Astrocyte of the spinal cord (primary cell): ENCODE results near the gene MS4A4E.

Source experiments
- DNase-seq: peaks from one replicate; pipeline ENCODE4 v3.0.0; 2011; ENCODE audit warnings: low read depth, low spot score
- H3K4me3 ChIP-seq: 2 replicates; pipeline ENCODE4 v1.5.1; 2011; ENCODE audit warnings: low read depth, mild to moderate bottlenecking, low read length, moderate library complexity
- CTCF ChIP-seq: IDR thresholded peaks from 2 replicates; pipeline ENCODE4 v1.5.1; 2012; ENCODE audit warnings: low read depth, mild to moderate bottlenecking, low read length, inconsistent platforms
- in situ Hi-C: cut with HindIII; loops from 2 replicates; pipeline ENCODE4 v1.10.0; 2017; ENCODE audit warnings: low sequenced_read_pairs

The MS4A4E gene

DNA sequence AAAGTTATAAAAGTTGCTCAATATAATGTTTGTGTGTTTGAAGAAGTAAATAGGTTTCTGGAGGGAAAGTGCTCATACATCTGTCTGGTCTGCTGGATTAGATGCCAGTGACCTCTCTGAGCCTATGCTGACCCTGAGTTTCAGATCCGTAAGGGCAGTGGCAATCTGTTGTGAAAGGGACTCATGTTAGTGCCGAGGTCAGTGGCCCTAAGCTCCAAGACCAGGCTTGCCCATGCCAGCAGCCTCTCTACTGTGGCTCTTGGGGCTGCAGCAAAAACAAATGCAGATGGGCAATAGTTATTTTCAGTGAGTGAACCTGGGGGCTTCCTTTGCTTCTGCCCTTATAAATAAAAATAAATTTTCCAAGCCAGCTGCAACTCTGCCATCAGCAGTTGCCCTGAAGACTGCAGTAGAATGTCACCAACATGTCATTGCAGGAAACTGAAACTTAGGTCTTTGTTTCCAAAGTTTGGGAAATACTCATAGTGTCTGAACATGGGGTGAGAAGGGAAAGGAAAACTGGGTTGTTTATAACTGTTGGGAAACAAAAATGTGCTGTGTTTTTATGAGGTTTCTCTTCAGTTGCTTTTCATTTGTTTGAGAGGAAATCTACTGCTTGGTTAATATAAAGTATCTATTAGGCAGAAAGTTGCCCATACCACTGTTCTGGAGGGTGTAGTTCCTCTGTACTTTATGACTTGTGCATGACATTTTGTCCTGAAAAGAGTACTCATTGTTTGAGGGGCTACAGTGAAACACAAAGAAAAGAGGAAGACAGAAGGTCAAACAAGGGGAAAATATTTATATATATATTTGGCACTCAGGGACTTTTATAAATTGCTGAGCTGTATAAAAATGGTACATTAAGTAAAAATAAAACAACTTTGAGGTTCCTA is 9.5 kb upstream of the MS4A4E start:
- in situ Hi-C loops = no loop called here
- no peak overlapping the region for H3K4me3 ChIP-seq
- no peak for TF ChIP-seq CTCF
- DNase-seq = no peak

DNA sequence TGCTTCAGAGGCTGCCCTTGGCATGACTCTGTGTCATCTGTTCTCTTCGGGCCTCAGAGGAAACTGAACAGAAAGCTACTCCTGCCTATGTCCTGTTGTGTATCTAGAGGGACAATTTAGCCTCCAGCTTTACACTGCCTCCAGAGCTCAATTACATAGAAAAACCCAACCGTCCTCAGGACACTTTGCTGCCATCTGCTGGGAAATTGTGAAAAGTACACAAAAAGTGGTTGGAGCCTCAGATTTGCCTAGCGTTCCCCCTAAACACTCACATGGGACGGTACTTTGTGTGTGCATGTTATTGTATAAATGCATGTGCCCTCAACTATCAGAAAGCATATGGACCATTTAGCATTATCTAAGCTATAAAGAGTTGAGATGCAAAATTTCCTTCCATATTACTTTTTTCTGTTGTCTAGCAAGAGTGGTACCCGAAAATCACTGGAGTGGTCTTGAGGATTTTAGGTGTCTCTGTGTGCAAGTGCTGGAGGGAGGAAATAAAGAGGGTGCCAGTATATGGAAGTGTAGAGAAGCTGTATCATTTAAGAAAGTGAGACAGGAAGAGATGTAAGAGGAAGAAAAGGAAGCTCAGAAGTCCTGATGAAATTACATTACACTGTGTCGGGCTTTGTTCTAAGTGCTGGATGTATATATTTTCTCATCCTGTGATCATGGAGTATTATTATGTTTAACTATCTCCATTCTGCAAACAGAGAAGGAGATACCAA is 8.7 kb upstream of the MS4A4E start:
- TF ChIP-seq CTCF = no peak
- in situ Hi-C loops = no loop called here
- H3K4me3 ChIP-seq = no peak overlapping the region
- DNase-seq = no peak

DNA sequence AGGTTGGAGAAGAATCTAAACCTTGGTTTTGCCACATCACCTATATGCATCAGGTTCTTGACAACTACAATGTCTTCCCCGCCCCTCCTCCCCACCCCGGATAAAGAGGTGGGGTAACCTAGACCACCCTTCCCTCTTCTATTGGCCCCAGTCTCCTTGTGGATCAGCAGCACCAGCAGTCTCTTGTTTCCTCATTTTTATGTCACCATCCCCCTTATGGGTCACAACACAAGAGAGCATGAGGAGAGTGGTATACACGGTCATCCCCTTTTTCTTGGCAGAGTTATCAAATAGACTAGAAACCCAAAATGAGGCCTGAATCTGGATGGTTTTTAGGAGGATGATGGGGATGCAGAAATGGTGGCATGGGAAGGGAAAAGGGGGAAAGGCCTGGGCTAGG is 1.2 kb downstream of the MS4A4E start:
- in situ Hi-C loops = no loop called here
- no peak for TF ChIP-seq CTCF
- H3K4me3 ChIP-seq = no peak overlapping the region
- no peak for DNase-seq

DNA sequence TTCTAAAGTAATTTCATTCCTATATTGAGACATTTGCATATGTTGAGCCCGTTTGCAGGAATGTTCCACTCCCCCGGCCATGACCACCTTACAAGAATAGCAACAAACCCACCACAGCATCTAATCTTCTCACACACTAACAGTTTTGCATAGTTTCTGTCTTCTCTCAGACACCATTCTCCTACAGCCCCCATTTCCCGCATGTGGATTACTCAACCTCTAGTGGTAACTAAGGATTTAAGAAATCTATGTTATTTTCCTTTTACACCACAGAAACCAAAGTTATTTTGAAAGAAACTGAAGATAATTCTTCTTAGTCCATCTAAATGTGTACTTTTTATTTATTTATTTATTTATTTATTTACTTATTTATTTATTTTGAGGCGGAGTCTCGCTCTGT is 2.3 kb downstream of the MS4A4E start:
- no peak for TF ChIP-seq CTCF
- in situ Hi-C loops = no loop called here
- no peak overlapping the region for H3K4me3 ChIP-seq
- DNase-seq = no peak

DNA sequence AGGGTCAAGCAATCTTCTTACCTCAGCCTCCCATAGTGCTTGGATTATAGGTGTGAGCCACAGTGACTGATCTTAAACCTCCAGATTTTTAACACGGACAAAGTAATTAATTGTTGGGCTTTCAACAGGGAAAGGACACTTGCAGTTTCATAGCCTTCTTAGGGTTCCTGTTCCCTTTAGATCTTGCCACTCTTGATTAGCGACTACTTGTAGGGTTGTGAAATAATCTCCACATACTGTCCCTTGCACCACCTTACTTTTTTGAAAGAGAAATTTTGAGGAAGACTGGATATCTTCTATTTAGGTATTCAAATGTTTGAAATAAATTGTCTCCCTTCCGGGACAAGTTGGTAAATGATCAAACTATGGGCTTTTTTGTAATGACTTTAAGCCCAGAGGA is 7.6 kb downstream of the MS4A4E start:
- no peak for DNase-seq
- no peak for TF ChIP-seq CTCF
- in situ Hi-C loops = no loop called here
- H3K4me3 ChIP-seq = no peak overlapping the region

DNA sequence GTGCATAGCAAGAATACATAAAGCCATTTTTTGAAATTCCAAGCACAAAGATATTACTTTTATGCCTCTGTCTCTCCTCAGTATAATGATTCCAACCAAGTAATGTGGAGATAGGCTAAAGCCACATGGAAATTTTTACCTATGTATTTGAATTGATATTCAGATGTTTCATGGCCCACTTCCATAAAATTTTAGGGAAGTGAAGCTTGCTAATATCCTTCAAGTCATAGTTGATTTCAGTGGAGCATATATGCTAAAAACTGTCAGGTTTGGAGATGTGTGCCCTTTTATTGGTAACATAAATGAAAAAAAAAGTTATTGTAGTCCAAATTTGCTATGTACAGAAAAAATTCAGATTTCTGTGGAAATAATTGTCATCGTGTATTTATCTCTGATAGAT is 12.3 kb downstream of the MS4A4E start:
- in situ Hi-C loops = no loop called here
- DNase-seq = no peak
- no peak for TF ChIP-seq CTCF
- H3K4me3 ChIP-seq = no peak overlapping the region
